ENCODE data around the gene XYLT2. TPM values are rescaled to one million over a fixed set of nuclear protein-coding genes. Genes with fewer than 3 reads are reported as not detected.

The XYLT2 gene
- total RNA-seq, 1 donor from 2014 or later: 13.0 TPM

GRCh38 chr17:50407921-50408320 is 62.0 kb downstream of the XYLT2 start:
- no peak for DNase-seq
- intact Hi-C loops (cut with DNase I): no loop called here

More at GRCh38 chr17:50407921-50408320, 62.0 kb downstream of the XYLT2 start:
- ATAC-seq (ENCODE audit: poor library complexity): no peak

Other genes with a start within 250 kb of the XYLT2 start
- gene SAMD14, start 216.0 kb upstream of the XYLT2 start, total RNA-seq: 0.78 TPM
- gene PPP1R9B, start 195.4 kb upstream of the XYLT2 start, total RNA-seq: 35.4 TPM
- 135 TPM for gene SGCA, start 180.1 kb upstream of the XYLT2 start, total RNA-seq
- gene COL1A1, start 144.5 kb upstream of the XYLT2 start, total RNA-seq: 28.1 TPM
- not detected for gene TMEM92, start 71.7 kb upstream of the XYLT2 start, total RNA-seq
- gene MRPL27, start 27.1 kb downstream of the XYLT2 start, total RNA-seq: 78.6 TPM
- not detected for gene EME1, start 27.1 kb downstream of the XYLT2 start, total RNA-seq
- gene LRRC59, start 51.4 kb downstream of the XYLT2 start, total RNA-seq: 20.3 TPM
- gene ACSF2, start 80.1 kb downstream of the XYLT2 start, total RNA-seq: 25.0 TPM
- gene CHAD, start 122.8 kb downstream of the XYLT2 start, total RNA-seq: 0.27 TPM
- 49.7 TPM for gene RSAD1, start 132.7 kb downstream of the XYLT2 start, total RNA-seq
- gene MYCBPAP, start 162.3 kb downstream of the XYLT2 start, total RNA-seq: 0.43 TPM
- gene EPN3, start 186.6 kb downstream of the XYLT2 start, total RNA-seq: 17.7 TPM
- 58.2 TPM for gene SPATA20, start 201.0 kb downstream of the XYLT2 start, total RNA-seq
- gene CACNA1G, start 214.6 kb downstream of the XYLT2 start, total RNA-seq: 0.24 TPM